K562 (cell line): ENCODE measurements around the gene PRR14. TPM values are rescaled to one million over a fixed set of nuclear protein-coding genes. Genes with fewer than 3 reads are reported as not detected.

Experiments
- BCOR ChIP-seq: fragments of 450-650 bp; IDR thresholded peaks from 2 replicates; pipeline ENCODE4 v1.6.1; 2016
- CBX5 ChIP-seq: IDR thresholded peaks from 2 replicates; pipeline ENCODE4 v1.6.1; 2014; ENCODE audit warnings: low read depth, borderline replicate concordance
- CREM ChIP-seq: IDR thresholded peaks from 2 replicates; pipeline ENCODE4 v1.6.1; 2014; ENCODE audit warnings: antibody characterized with exemption, low read depth
- HSF4 ChIP-seq: fragments of 250-450 bp; sonication (Bioruptor Pico); IDR thresholded peaks from 2 replicates; pipeline ENCODE4 v2.1.2; 2022; ENCODE audit warnings: mild to moderate bottlenecking, moderate library complexity, borderline replicate concordance
- IRF2 ChIP-seq: sonication (generic); formaldehyde crosslinking; IDR thresholded peaks from 2 replicates; pipeline ENCODE4 v1.8.1; 2022; ENCODE audit warnings: mild to moderate bottlenecking, missing genetic modification reagents
- NFRKB ChIP-seq: fragments of 450-650 bp; IDR thresholded peaks from 2 replicates; pipeline ENCODE4 v1.6.1; 2016; ENCODE audit warnings: low read depth
- POLR2A ChIP-seq: fragments of 450-650 bp; conservative IDR thresholded peaks from 2 replicates; pipeline ENCODE4 v1.6.1; 2016
- RBM15 ChIP-seq: fragments of 200-400 bp; formaldehyde crosslinking; IDR thresholded peaks from 2 replicates; pipeline ENCODE4 v1.6.1; 2018; ENCODE audit warnings: mild to moderate bottlenecking, low read length, moderate library complexity; ENCODE audit not compliant: insufficient read depth
- RBM17 ChIP-seq: fragments of 200-400 bp; formaldehyde crosslinking; IDR thresholded peaks from 2 replicates; pipeline ENCODE4 v1.6.1; 2017; ENCODE audit warnings: low read depth, mild to moderate bottlenecking, low read length, borderline replicate concordance
- SLC30A9 ChIP-seq: fragments of 250-450 bp; sonication (Bioruptor Pico); IDR thresholded peaks from 2 replicates; pipeline ENCODE4 v1.8.0; 2022; ENCODE audit warnings: mild to moderate bottlenecking, moderate library complexity
- SP1 ChIP-seq: sonication (generic); formaldehyde crosslinking; IDR thresholded peaks from 2 replicates; pipeline ENCODE4 v1.8.1; 2022; ENCODE audit warnings: mild to moderate bottlenecking, missing genetic modification reagents
- SPI1 ChIP-seq: IDR thresholded peaks from 2 replicates; pipeline ENCODE4 v1.6.1; 2011; ENCODE audit warnings: low read depth, low read length, control low read depth, borderline replicate concordance
- TAF15 ChIP-seq: fragments of 200-400 bp; formaldehyde crosslinking; IDR thresholded peaks from 2 replicates; pipeline ENCODE4 v1.6.1; 2017; ENCODE audit warnings: mild to moderate bottlenecking, low read depth, low read length, moderate library complexity
- ZC3H11A ChIP-seq: IDR thresholded peaks from 2 replicates; pipeline ENCODE4 v1.6.1; 2012; ENCODE audit warnings: low read depth, low read length, improper control_type of control experiment
- ZNF263 ChIP-seq: sonication (generic); formaldehyde crosslinking; IDR thresholded peaks from 2 replicates; pipeline ENCODE4 v1.8.0; 2022; ENCODE audit warnings: mild to moderate bottlenecking, missing genetic modification reagents, borderline replicate concordance
- ZNF274 ChIP-seq: IDR thresholded peaks from 2 replicates; pipeline ENCODE4 v1.6.1; 2011; ENCODE audit warnings: low read depth, mild to moderate bottlenecking, low read length, moderate library complexity, borderline replicate concordance
- ZNF384 ChIP-seq: IDR thresholded peaks from 2 replicates; pipeline ENCODE4 v1.6.1; 2012; ENCODE audit warnings: low read depth, low read length, improper control_type of control experiment
- ZNF41 ChIP-seq: fragments of 250-450 bp; sonication (Bioruptor Pico); conservative IDR thresholded peaks from 2 replicates; pipeline ENCODE4 v1.4.0; 2020; ENCODE audit warnings: mild to moderate bottlenecking
- ZNF77 ChIP-seq: fragments of 250-450 bp; sonication (Bioruptor Pico); IDR thresholded peaks from 2 replicates; pipeline ENCODE4 v1.5.0; 2020
- ZNF785 ChIP-seq: fragments of 250-450 bp; sonication (Bioruptor Pico); IDR thresholded peaks from 2 replicates; pipeline ENCODE4 v1.4.0; 2020; ENCODE audit warnings: mild to moderate bottlenecking
- ZSCAN29 ChIP-seq: fragments of 450-650 bp; IDR thresholded peaks from 2 replicates; pipeline ENCODE4 v1.6.1; 2017
- polyA plus RNA-seq, 8 experiments: library from polyadenylated mRNA; depleted of rRNA in 4 of 8; stranded (reverse) in 5 of 8; unstranded in 3 of 8; fragments of >200 nt; fragmentation: Nextera tagmentation in 2 of 8; fragmentation: Illumina TruSeq in 1 of 8; extraction: Ambion mirVana in 2 of 8; extraction: Trizol in 1 of 8; gene quantifications; 2 replicates each; pipeline versions ENCODE4 v1.2.1 to v1.2.3, GENCODE V29; 2011 to 2014; ENCODE audit warnings: inconsistent platforms in 1 of 8, missing spikeins in 1 of 8
- total RNA-seq, 7 experiments: library from RNA; depleted of rRNA in 6 of 7; stranded (reverse); fragments of >200 nt in 6 of 7; fragmentation: Illumina TruSeq in 2 of 7; extraction: Trizol in 2 of 7; gene quantifications; 2 replicates each; pipeline versions ENCODE4 v1.2.1 to v1.2.3, GENCODE V29; 2011 to 2021; ENCODE audit warnings: low replicate concordance in 1 of 7
- TF ChIP-seq, protein P1 (sequence below): IDR thresholded peaks from 2 replicates; pipeline ENCODE4 v1.6.1; 2011; ENCODE audit not compliant: insufficient read length; ENCODE audit errors: extremely low read depth
- TF ChIP-seq, protein P2 (sequence below): fragments of 450-650 bp; IDR thresholded peaks from 2 replicates; pipeline ENCODE4 v1.6.1; 2018; ENCODE audit not compliant: partially characterized antibody

Gene PRR14
- total and polyA plus RNA-seq, 9 of the 15 experiments (the other 6 are each of a cell fraction or from before 2014, with no cell fraction given), result 2.2 to 63.1 (median 11.5) TPM

DNA sequence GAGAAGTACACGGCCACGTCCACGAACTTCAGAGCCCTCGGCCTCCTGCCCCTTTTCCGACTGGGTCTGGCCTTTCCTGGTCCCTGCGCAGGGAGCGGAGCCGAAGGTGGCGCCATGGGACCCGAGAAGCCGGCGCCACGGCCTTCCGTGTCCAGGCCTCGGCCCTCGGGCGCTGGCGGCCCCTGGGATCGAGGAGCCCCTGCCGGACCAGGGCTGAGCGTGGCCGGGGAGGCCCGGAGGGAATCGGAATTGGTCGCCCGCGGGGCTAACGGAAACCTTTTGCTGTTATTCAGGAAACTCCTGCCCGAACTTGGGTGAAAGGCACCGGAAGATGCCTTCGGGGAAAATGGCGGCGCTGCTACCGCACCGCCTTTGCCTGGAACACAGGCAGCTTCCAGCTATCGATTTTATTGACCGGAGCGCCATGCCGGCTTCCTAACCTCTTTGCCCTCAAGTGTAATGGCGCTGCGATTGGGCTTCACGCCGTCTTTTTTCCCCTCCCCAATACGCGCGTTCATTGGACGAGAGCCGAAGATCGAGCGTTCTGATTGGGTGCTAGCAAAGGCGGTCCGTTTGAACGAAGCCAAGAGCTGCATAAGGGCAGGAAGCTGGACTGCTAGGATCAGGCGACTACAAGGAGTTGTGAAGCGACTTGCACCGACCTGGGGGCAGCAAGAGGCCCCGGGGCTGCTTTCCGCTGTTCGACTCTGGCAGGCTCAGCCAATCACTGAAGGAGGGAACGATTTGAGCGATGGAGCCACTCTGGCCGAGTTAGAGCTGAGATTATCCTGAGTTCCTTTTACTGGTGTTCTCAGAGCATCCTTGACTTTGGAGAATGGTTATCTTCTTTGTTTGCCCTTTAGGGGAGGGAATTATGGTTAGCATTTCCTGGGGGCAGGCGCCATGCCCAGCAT, 40.6 kb upstream of the PRR14 start, which contains the start of gene ZNF689 (continued):
- TF ChIP-seq ZNF785 (CRISPR knock-in tag) (no peak), CBX5 (no peak), ZNF41 (CRISPR knock-in tag) (no peak), ZNF263 (CRISPR knock-in tag) (peak; percentile 54; the same call in 1 of the 2 replicates), CREM (peak; percentile 83), ZNF77 (CRISPR knock-in tag) (no peak), RBM17 (no peak), NFRKB (peak; percentile 99), POLR2A (peak; percentile 85), ZC3H11A (no peak), ZNF384 (peak; percentile 51; the same call in 1 of the 2 replicates), IRF2 (CRISPR knock-in tag) (no peak), ZNF274 (no peak), ZSCAN29 (no peak), SPI1 (no peak), SP1 (peak; percentile 59), SLC30A9 (CRISPR knock-in tag) (no peak), TAF15 (no peak), HSF4 (CRISPR knock-in tag) (no peak), BCOR (no peak), RBM15 (no peak)
- TF ChIP-seq, protein P1, sequence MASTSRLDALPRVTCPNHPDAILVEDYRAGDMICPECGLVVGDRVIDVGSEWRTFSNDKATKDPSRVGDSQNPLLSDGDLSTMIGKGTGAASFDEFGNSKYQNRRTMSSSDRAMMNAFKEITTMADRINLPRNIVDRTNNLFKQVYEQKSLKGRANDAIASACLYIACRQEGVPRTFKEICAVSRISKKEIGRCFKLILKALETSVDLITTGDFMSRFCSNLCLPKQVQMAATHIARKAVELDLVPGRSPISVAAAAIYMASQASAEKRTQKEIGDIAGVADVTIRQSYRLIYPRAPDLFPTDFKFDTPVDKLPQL, result no peak
- TF ChIP-seq, protein P2, sequence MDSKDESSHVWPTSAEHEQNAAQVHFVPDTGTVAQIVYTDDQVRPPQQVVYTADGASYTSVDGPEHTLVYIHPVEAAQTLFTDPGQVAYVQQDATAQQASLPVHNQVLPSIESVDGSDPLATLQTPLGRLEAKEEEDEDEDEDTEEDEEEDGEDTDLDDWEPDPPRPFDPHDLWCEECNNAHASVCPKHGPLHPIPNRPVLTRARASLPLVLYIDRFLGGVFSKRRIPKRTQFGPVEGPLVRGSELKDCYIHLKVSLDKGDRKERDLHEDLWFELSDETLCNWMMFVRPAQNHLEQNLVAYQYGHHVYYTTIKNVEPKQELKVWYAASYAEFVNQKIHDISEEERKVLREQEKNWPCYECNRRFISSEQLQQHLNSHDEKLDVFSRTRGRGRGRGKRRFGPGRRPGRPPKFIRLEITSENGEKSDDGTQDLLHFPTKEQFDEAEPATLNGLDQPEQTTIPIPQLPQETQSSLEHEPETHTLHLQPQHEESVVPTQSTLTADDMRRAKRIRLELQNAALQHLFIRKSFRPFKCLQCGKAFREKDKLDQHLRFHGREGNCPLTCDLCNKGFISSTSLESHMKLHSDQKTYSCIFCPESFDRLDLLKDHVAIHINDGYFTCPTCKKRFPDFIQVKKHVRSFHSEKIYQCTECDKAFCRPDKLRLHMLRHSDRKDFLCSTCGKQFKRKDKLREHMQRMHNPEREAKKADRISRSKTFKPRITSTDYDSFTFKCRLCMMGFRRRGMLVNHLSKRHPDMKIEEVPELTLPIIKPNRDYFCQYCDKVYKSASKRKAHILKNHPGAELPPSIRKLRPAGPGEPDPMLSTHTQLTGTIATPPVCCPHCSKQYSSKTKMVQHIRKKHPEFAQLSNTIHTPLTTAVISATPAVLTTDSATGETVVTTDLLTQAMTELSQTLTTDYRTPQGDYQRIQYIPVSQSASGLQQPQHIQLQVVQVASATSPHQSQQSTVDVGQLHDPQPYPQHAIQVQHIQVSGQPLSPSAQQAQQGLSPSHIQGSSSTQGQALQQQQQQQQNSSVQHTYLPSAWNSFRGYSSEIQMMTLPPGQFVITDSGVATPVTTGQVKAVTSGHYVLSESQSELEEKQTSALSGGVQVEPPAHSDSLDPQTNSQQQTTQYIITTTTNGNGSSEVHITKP, result peak; percentile 8
